Cardiac muscle cell (in vitro differentiated cells and primary cell): ENCODE measurements around the gene KHK. TPM values are rescaled to one million over a fixed set of nuclear protein-coding genes. Genes with fewer than 3 reads are reported as not detected.
A peak's percentile ranks its signal among the peaks of the same experiment; 100 is the strongest.
"Not testable (repeated sequence)": the region's sequence is repeated elsewhere in the genome, so short reads cannot be mapped to it uniquely, and the experiment has no call there.

ENCODE experiments used
- DNase-seq, 2 donors: peaks; one replicate each; pipeline versions ENCODE4 v3.0.0 to v3.0.0-alpha.2; 2010 to 2017; ENCODE audit warnings: low read depth in 1 of 2, low spot score in 1 of 2
- H3K27ac ChIP-seq: fragments of 200-600 bp; sonication (generic); 2 replicates; pipeline ENCODE4 v1.5.1; 2016
- H3K27me3 ChIP-seq: fragments of 200-600 bp; sonication (generic); 2 replicates; pipeline ENCODE4 v1.6.0; 2016; ENCODE audit warnings: control low read depth
- H3K36me3 ChIP-seq: fragments of 200-600 bp; sonication (generic); 2 replicates; pipeline ENCODE4 v1.5.1; 2016; ENCODE audit warnings: control low read depth
- H3K4me1 ChIP-seq: fragments of 200-600 bp; sonication (generic); 2 replicates; pipeline ENCODE4 v1.8.1; 2017; ENCODE audit warnings: low read depth, mild to moderate bottlenecking, mixed run types
- H3K4me3 ChIP-seq: fragments of 200-600 bp; sonication (generic); 2 replicates; pipeline ENCODE4 v1.5.1; 2016; ENCODE audit warnings: mild to moderate bottlenecking
- H3K9me3 ChIP-seq: fragments of 200-600 bp; sonication (generic); 2 replicates; pipeline ENCODE4 v1.5.1; 2017; ENCODE audit warnings: low read depth, mild to moderate bottlenecking, control low read depth
- polyA plus RNA-seq: library from polyadenylated mRNA; unstranded; fragments of >200 nt; fragmentation: Nextera tagmentation; extraction: Ambion mirVana; gene quantifications from 2 replicates; pipeline ENCODE4 v1.2.1, GENCODE V29; 2016
- total RNA-seq: library from RNA; depleted of rRNA; stranded (reverse); fragments of >200 nt; gene quantifications from 2 replicates; pipeline ENCODE4 v1.2.3, GENCODE V29; 2016
- TF ChIP-seq, protein P1 (sequence below): IDR thresholded peaks from 2 replicates; pipeline ENCODE4 v1.5.1; 2012; ENCODE audit warnings: low read depth, mild to moderate bottlenecking, low read length

The KHK gene
- total and polyA plus RNA-seq, 2 experiments from 2014 or later: 9.6 to 12.9 TPM

DNA sequence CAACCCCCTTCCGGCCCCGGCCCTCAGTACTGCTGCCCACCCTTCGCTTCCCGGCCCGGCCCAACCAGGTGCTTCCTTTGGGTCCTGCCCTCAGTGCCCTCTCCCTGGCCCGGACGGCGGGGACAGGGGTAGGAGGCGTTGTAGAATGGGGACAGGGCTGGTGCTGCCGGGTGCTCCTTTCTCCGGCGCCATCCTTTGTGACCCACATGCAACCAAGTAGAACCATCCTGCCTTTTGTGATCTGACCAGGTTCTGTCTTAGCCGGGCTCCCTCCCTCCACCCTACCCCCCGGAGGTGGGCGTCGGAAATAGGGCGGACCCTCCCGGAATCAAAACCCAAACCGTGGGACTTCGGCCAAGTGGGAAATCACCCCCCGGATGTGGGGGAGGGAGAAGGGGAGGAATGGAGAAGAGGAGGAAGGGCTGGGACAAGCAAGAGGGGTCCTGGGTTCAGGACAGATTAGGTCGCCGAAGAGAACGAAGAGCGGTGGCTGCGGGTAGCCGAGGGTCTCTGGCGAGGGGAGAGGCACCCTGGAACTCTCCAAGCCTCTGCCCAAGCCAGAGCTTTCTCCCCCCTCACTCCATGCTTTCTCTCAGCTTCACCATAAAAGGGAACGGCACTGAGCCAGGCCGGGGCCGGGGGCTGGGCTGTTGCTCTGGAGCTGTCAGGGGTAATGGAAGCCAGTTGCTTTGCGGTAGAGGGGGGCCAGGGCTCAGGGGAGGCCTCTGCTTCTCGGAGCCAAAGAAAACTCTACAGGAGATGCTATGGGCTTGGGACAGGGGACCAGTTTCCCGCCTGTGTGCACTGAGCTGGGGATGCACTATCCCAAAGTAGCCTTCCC, 14.4 kb upstream of the KHK start:
- H3K9me3 ChIP-seq: no peaks in the 10 kb centered on the region
- DNase-seq: peak; percentile 95 to 97
- no peaks in the 10 kb centered on the region for H3K27me3 ChIP-seq
- peaks cover 17% of the 10 kb centered on the region for H3K36me3 ChIP-seq
- TF ChIP-seq, protein P1, sequence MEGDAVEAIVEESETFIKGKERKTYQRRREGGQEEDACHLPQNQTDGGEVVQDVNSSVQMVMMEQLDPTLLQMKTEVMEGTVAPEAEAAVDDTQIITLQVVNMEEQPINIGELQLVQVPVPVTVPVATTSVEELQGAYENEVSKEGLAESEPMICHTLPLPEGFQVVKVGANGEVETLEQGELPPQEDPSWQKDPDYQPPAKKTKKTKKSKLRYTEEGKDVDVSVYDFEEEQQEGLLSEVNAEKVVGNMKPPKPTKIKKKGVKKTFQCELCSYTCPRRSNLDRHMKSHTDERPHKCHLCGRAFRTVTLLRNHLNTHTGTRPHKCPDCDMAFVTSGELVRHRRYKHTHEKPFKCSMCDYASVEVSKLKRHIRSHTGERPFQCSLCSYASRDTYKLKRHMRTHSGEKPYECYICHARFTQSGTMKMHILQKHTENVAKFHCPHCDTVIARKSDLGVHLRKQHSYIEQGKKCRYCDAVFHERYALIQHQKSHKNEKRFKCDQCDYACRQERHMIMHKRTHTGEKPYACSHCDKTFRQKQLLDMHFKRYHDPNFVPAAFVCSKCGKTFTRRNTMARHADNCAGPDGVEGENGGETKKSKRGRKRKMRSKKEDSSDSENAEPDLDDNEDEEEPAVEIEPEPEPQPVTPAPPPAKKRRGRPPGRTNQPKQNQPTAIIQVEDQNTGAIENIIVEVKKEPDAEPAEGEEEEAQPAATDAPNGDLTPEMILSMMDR: no peak
- H3K4me3 ChIP-seq: peak overlapping the region; percentile 84
- peaks cover 24% of the 10 kb centered on the region for H3K4me1 ChIP-seq
- peak overlapping the region; percentile 100 for H3K27ac ChIP-seq

DNA sequence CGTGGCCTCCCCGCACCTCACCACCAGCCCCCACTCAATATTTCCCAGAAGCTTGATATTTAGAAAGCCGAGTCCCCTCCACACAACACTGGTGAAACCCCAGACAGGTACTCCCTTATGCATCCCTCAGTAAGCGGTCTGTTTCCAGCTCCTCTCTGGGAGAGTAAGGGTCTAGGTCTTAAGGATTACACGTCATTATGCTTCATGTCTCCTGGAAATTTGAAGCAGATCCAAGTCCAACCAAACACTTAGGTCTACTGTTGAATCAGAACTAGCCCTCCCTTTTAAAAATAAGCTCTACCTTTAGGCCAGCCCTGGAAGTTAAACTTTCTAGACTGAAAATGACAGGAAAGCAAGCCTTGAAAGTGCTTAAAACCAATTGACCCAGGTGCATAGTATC, 13.7 kb upstream of the KHK start:
- TF ChIP-seq, protein P1: no peak
- no peaks in the 10 kb centered on the region for H3K27me3 ChIP-seq
- H3K4me3 ChIP-seq: no peak overlapping the region
- H3K9me3 ChIP-seq: no peaks in the 10 kb centered on the region
- H3K4me1 ChIP-seq: peaks cover 24% of the 10 kb centered on the region
- peak in 1 of 2 donors; percentile 70 for DNase-seq
- peak overlapping the region; percentile 100 for H3K27ac ChIP-seq
- H3K36me3 ChIP-seq: peaks cover 10% of the 10 kb centered on the region

DNA sequence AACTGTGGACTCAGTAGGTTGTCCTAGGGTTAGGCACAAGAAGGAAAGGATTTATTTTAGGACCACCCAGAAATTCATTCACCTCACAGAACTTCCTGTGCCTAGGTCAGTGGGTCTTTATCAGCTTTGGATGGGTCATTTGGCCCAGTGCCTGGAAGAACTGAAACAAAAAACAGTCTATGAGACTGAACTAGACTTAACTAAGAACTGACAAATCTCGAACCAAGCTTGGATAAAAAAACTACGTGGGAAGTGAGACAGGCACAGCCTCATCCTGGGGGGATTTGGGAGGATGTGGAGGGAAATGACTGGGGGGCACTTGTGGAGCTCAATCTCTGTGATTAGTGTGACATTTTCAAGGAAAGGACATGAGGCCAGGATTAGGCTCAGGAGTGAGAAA, 12.8 kb upstream of the KHK start:
- Histone ChIP-seq H3K27me3 (no peaks in the 10 kb centered on the region), H3K27ac (peak overlapping the region; percentile 100), H3K4me3 (no peak overlapping the region), H3K4me1 (peaks cover 30% of the 10 kb centered on the region), H3K9me3 (no peaks in the 10 kb centered on the region), H3K36me3 (peaks cover 7% of the 10 kb centered on the region)
- TF ChIP-seq, protein P1: no peak
- DNase-seq: peak in 1 of 2 donors; percentile 51

DNA sequence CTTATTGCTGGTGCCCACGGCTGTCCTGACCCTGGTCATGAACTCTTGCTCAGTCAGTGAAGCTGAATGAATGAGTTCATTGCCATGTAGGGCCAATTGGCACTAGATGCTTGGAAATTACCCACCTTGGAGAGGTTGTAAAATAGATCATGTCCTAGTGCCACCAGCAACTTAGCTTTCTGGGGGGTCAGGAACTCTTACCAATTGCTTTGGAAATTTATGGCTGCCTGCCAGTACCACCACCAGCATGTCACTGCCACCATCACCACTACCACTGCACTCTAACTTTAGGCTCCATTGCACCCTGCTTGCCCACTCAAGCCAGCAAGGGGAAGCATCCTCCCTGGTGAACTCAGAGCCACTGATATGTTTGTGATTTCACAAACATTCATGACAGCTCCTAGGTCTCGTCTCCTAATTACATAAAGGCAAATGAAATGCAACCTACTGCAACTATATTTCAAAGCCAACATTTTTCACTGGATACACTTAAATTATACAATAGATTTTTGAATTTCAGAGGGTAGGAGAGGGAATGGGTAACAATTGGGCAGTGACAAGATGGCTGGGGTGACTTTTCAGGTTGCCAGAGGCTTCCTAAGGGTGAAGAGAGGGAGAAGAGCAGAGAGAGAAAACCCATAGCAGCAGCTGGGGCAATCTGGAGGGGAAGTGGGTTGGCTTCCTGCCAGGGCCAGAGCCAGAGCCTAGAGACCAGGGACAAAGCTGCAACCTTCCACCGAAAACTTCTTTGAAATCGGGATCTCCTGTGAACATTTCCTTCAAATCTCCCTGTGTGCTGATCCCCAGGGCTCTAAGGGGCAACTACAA, 11.6 kb upstream of the KHK start:
- Histone ChIP-seq H3K4me1 (peaks cover 33% of the 10 kb centered on the region), H3K27ac (peak overlapping the region; percentile 100), H3K36me3 (no peaks in the 10 kb centered on the region), H3K4me3 (no peak overlapping the region), H3K9me3 (no peaks in the 10 kb centered on the region), H3K27me3 (no peaks in the 10 kb centered on the region)
- peak; percentile 47 to 84 for DNase-seq
- TF ChIP-seq, protein P1: no peak

DNA sequence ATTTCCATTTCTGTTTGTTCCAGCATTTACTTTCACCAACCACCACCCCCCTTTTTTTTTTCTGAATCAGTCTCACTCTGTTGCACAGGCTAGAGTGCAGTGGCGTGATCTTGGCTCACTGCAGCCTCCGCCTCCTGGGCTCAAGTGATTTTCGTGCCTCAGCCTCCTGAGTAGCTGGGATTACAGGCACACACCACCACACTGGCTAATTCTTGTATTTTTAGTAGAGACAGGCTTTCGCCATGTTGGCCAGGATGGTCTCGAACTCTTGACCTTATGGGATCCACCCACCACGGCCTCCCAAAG, 11.1 kb upstream of the KHK start:
- not testable (repeated sequence) for H3K9me3 ChIP-seq, H3K27me3 ChIP-seq, H3K36me3 ChIP-seq, DNase-seq, H3K4me3 ChIP-seq
- peaks cover 28% of the 10 kb centered on the region for H3K4me1 ChIP-seq
- H3K27ac ChIP-seq: peak overlapping the region; percentile 7

DNA sequence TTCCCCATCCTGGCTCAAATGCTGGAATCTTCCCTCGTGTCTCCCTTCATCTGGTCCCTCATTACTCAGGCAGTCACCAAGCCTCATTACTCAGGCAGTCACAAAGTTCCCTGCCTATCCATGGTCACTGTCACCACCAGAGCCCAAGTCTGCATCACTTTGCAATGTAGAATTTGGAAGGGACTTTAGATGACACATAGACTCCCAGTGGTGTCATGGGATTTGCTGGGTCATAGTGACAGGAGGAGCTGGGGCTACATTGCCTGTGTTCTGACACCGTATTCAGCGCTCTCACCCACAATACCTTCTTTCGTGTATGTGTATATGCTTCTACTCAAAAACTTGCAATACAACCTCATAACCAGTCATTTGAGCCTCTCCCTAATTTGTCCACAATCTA, 10.2 kb upstream of the KHK start:
- Histone ChIP-seq H3K27me3 (no peaks in the 10 kb centered on the region), H3K4me3 (no peak overlapping the region), H3K27ac (no peak overlapping the region), H3K9me3 (no peaks in the 10 kb centered on the region), H3K36me3 (no peaks in the 10 kb centered on the region), H3K4me1 (peaks cover 31% of the 10 kb centered on the region)
- no peak for DNase-seq
- TF ChIP-seq, protein P1: no peak
